ENCODE data around the gene DDX56. TPM values are rescaled to one million over a fixed set of nuclear protein-coding genes. Genes with fewer than 3 reads are reported as not detected.

DDX56 gene
- total and polyA plus RNA-seq, 2 experiments from 2014 or later, result 65.1 to 70.5 TPM

DNA sequence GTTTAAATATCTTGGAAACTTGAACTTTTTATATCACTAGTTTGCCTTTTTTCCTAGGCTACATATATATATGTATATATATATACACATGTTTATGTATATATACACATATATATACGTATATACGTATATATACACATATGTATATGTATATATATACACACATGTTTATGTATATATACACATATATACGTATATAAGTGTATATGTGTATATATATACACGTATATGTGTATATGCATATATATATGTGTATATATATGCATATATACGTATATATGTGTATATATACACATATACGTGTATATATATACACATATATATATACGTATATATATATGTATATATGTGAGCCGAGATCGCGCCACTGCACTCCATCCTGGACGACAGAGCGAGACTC lies 42.8 kb upstream of the DDX56 start:
- TF ChIP-seq EZH2 (IDR thresholded peaks at IDR 0.05; ENCODE audit: insufficient read depth, poor library complexity, severe bottlenecking) (no peak), EZH2phosphoT487 (IDR thresholded peaks at IDR 0.05; ENCODE audit: insufficient read depth, low read depth) (no peak)
- H3K79me2 ChIP-seq (ENCODE audit: insufficient read depth), result peaks cover 96% of the 10 kb centered on the region
- in situ Hi-C loops (cut with MboI), result no loop called here
- H3K36me3 ChIP-seq (ENCODE audit: low read depth), result no peaks in the 10 kb centered on the region; the same call in 1 of the 2 replicates
- H3K4me1 ChIP-seq (ENCODE audit: insufficient read depth), result peaks cover 43% of the 10 kb centered on the region
- H3K9me2 ChIP-seq (ENCODE audit: insufficient read depth), result no peaks in the 10 kb centered on the region
- H3K27ac ChIP-seq, result no peak overlapping the region
- 89 to 98% methylated on average over 11 to 12 of the region's 12 CpGs for WGBS, 2 experiments (ENCODE audit: low coverage in 1 of 2, low lambda C conversion rate in 2 of 2, missing lambda C conversion rate in 2 of 2)
- no peak overlapping the region for H2AFZ ChIP-seq
- no peak for DNase-seq
- H3K27me3 ChIP-seq (replicated peaks; ENCODE audit: insufficient read depth), result no peaks in the 10 kb centered on the region
- H3K4me2 ChIP-seq (ENCODE audit: unreplicated experiment), result no peak overlapping the region
- H4K20me1 ChIP-seq (ENCODE audit: insufficient read depth), result no peaks in the 10 kb centered on the region
- no peaks in the 10 kb centered on the region for H3K9me3 ChIP-seq (ENCODE audit: low read depth)
- no peak overlapping the region for H3K4me3 ChIP-seq
- H3K9ac ChIP-seq, result no peak overlapping the region
- H3F3A ChIP-seq (ENCODE audit: insufficient read depth), result peaks cover 19% of the 10 kb centered on the region

DNA sequence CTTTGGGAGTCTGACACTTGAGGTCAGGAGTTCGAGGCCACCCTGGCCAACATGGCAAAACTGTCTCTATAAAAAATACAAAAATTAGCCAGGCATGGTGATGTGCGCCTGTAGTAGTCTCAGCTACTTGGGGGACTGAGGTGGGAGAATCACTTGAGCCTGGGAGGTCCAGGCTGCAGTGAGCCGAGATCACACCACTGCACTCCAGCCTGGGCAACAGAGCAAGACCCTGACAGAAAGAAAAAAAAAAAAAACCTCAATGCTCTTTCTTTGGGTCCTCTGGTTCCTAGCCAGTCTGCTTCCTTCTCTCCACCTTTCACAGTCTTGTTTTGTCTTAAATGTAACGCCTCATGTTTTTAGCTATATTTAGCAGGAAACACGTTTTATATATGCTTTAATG lies 42.1 kb upstream of the DDX56 start:
- H3K9me2 ChIP-seq (ENCODE audit: insufficient read depth), result no peaks in the 10 kb centered on the region
- H3K27ac ChIP-seq, result peak overlapping the region; percentile 26; the same call in 1 of the 2 replicates
- no peak overlapping the region for H3K4me3 ChIP-seq
- in situ Hi-C loops (cut with MboI), result no loop called here
- H3K4me1 ChIP-seq (ENCODE audit: insufficient read depth), result peaks cover 35% of the 10 kb centered on the region
- no peak for DNase-seq
- peaks cover 17% of the 10 kb centered on the region for H3F3A ChIP-seq (ENCODE audit: insufficient read depth)
- H4K20me1 ChIP-seq (ENCODE audit: insufficient read depth), result no peaks in the 10 kb centered on the region
- TF ChIP-seq EZH2phosphoT487 (IDR thresholded peaks at IDR 0.05; ENCODE audit: insufficient read depth, low read depth), result no peak
- TF ChIP-seq EZH2 (IDR thresholded peaks at IDR 0.05; ENCODE audit: insufficient read depth, poor library complexity, severe bottlenecking), result no peak
- H3K9ac ChIP-seq, result no peak overlapping the region
- no peak overlapping the region for H3K4me2 ChIP-seq (ENCODE audit: unreplicated experiment)
- no peaks in the 10 kb centered on the region for H3K27me3 ChIP-seq (replicated peaks; ENCODE audit: insufficient read depth)
- no peaks in the 10 kb centered on the region; the same call in 1 of the 2 replicates for H3K36me3 ChIP-seq (ENCODE audit: low read depth)
- H3K9me3 ChIP-seq (ENCODE audit: low read depth), result no peaks in the 10 kb centered on the region
- no peak overlapping the region for H2AFZ ChIP-seq
- 83 to 93% methylated on average over 5 of the region's 5 CpGs for WGBS, 2 experiments (ENCODE audit: low coverage in 1 of 2, low lambda C conversion rate in 2 of 2, missing lambda C conversion rate in 2 of 2)
- peaks cover 96% of the 10 kb centered on the region for H3K79me2 ChIP-seq (ENCODE audit: insufficient read depth)

DNA sequence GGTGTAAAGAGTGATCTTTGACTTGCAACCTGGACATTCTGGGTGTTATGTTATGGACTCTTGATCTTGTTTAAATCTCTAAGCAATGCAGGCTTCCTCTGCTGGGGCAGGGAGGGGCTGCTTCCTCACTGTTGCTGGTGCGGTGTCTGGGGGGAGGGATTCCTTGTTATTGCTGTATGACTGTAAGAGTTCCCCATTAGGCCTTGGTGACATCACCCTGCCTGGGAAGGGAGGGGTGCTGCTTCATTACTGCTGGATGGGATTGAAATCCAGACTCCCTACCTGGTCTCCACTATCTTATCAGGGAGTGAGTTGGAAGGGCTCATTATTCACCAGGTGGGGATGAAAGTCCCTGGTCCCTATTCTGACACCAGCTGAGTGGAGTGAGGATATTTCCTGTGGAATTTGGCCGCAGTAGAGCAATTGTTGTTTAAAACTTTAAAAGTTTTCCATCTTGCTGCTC lies 41.5 kb upstream of the DDX56 start:
- Histone ChIP-seq H3K9ac (no peak overlapping the region; the same call in 1 of the 2 replicates), H3K27me3 (replicated peaks; ENCODE audit: insufficient read depth) (no peaks in the 10 kb centered on the region), H3K9me3 (ENCODE audit: low read depth) (no peaks in the 10 kb centered on the region), H2AFZ (no peak overlapping the region), H3K27ac (peak overlapping the region; percentile 26; the same call in 1 of the 2 replicates), H3K79me2 (ENCODE audit: insufficient read depth) (peaks cover 96% of the 10 kb centered on the region), H3K4me3 (no peak overlapping the region), H3K9me2 (ENCODE audit: insufficient read depth) (no peaks in the 10 kb centered on the region), H4K20me1 (ENCODE audit: insufficient read depth) (no peaks in the 10 kb centered on the region), H3K4me2 (ENCODE audit: unreplicated experiment) (no peak overlapping the region), H3K4me1 (ENCODE audit: insufficient read depth) (peaks cover 31% of the 10 kb centered on the region), H3K36me3 (ENCODE audit: low read depth) (no peaks in the 10 kb centered on the region; the same call in 1 of the 2 replicates), H3F3A (ENCODE audit: insufficient read depth) (peaks cover 22% of the 10 kb centered on the region)
- no peak for TF ChIP-seq EZH2 (IDR thresholded peaks at IDR 0.05; ENCODE audit: insufficient read depth, poor library complexity, severe bottlenecking)
- in situ Hi-C loops (cut with MboI), result no loop called here
- WGBS, 2 experiments (ENCODE audit: low coverage in 1 of 2, low lambda C conversion rate in 2 of 2, missing lambda C conversion rate in 2 of 2), result 63 to 69% methylated on average over 2 of the region's 2 CpGs
- peak; percentile 67 for DNase-seq

DNA sequence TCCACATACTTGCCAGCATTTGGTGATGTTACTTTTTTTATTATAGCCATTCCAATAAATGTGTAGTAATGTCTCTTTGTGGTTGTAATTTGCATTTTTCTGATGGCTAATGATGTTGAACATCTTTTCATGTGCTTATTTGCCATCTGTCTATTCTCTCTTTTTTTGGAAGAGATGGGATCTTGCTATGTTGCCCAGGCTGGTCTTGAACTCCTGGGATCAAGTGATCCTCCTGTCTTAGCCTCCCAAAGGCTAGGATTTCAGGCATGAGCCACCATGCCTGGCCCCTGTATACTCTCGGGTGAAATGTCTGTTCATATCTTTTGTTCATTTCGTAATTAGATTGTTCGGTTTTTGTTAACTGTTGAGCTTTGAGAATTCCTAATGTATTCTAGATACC lies 36.1 kb upstream of the DDX56 start:
- H3K27ac ChIP-seq, result peak overlapping the region; percentile 83
- H3K4me1 ChIP-seq (ENCODE audit: insufficient read depth), result peaks cover 25% of the 10 kb centered on the region
- no peaks in the 10 kb centered on the region for H3K36me3 ChIP-seq (ENCODE audit: low read depth)
- no peak for DNase-seq
- H3K9me2 ChIP-seq (ENCODE audit: insufficient read depth), result no peaks in the 10 kb centered on the region
- peak overlapping the region; percentile 27; the same call in 1 of the 2 replicates for H3K4me3 ChIP-seq
- peaks cover 76% of the 10 kb centered on the region for H3K79me2 ChIP-seq (ENCODE audit: insufficient read depth)
- peaks cover 33% of the 10 kb centered on the region for H3F3A ChIP-seq (ENCODE audit: insufficient read depth)
- H3K9me3 ChIP-seq (ENCODE audit: low read depth), result no peaks in the 10 kb centered on the region
- in situ Hi-C loops (cut with MboI), result no loop called here
- no peaks in the 10 kb centered on the region for H4K20me1 ChIP-seq (ENCODE audit: insufficient read depth)
- WGBS, 2 experiments (ENCODE audit: low coverage in 1 of 2, low lambda C conversion rate in 2 of 2, missing lambda C conversion rate in 2 of 2), result 96 to 100% methylated on average over 3 of the region's 3 CpGs
- H3K9ac ChIP-seq, result peak overlapping the region; percentile 53; the same call in 1 of the 2 replicates
- H2AFZ ChIP-seq, result no peak overlapping the region
- no peaks in the 10 kb centered on the region for H3K27me3 ChIP-seq (replicated peaks; ENCODE audit: insufficient read depth)
- no peak for TF ChIP-seq EZH2 (IDR thresholded peaks at IDR 0.05; ENCODE audit: insufficient read depth, poor library complexity, severe bottlenecking)
- no peak for TF ChIP-seq EZH2phosphoT487 (IDR thresholded peaks at IDR 0.05; ENCODE audit: insufficient read depth, low read depth)
- H3K4me2 ChIP-seq (ENCODE audit: unreplicated experiment), result peak overlapping the region; percentile 69
